Neural cell (in vitro differentiated cells): Measurements from ENCODE around the gene BTAF1. TPM values are rescaled to one million over a fixed set of nuclear protein-coding genes. Genes with fewer than 3 reads are reported as not detected.

Experiments
- H2AFZ ChIP-seq: fragments of 200-600, 300-800 bp; sonication (generic), shearing (Covaris generic); 2 replicates; pipeline ENCODE4 v1.6.0; 2014; ENCODE audit warnings: low read depth, mild to moderate bottlenecking, antibody characterized with exemption, low read length, moderate library complexity
- H3F3A ChIP-seq: fragments of 200-600 bp; shearing (Covaris generic); 2 replicates; pipeline ENCODE4 v1.6.1; 2016; ENCODE audit warnings: mild to moderate bottlenecking, moderate library complexity, mixed read lengths, antibody characterized with exemption, low read length; ENCODE audit not compliant: insufficient read depth, poor library complexity, severe bottlenecking
- H3K27ac ChIP-seq: fragments of 200-600, 300-800 bp; sonication (generic), shearing (Covaris generic); 2 replicates; pipeline ENCODE4 v1.5.1; 2014; ENCODE audit warnings: mild to moderate bottlenecking, low read length, moderate library complexity
- H3K27me3 ChIP-seq: fragments of 300-800, 200-600 bp; sonication (generic), shearing (Covaris generic); 2 replicates; pipeline ENCODE4 v1.6.0; 2014; ENCODE audit warnings: mild to moderate bottlenecking, low read depth, low read length, moderate library complexity; ENCODE audit not compliant: insufficient read depth
- H3K36me3 ChIP-seq: fragments of 300-800, 200-600 bp; sonication (generic), shearing (Covaris generic); 2 replicates; pipeline ENCODE4 v1.5.1; 2014; ENCODE audit warnings: mild to moderate bottlenecking, antibody characterized with exemption, low read length, moderate library complexity; ENCODE audit not compliant: insufficient read depth
- H3K4me2 ChIP-seq: fragments of 300-800, 200-600 bp; sonication (generic), shearing (Covaris generic); 2 replicates; pipeline ENCODE4 v1.6.0; 2014; ENCODE audit warnings: mild to moderate bottlenecking, low read length
- H3K4me3 ChIP-seq: fragments of 300-800, 200-600 bp; sonication (generic), shearing (Covaris generic); 2 replicates; pipeline ENCODE4 v1.5.1; 2014; ENCODE audit warnings: mild to moderate bottlenecking, low read length, moderate library complexity
- H3K79me2 ChIP-seq: fragments of 200-600 bp; shearing (Covaris generic); replicated peaks from 2 replicates; pipeline ENCODE4 v1.6.0; 2014; ENCODE audit warnings: mild to moderate bottlenecking, low read length, moderate library complexity; ENCODE audit not compliant: insufficient read depth
- H3K9ac ChIP-seq: fragments of 300-800, 200-600 bp; sonication (generic), shearing (Covaris generic); 2 replicates; pipeline ENCODE4 v1.6.1; 2016; ENCODE audit warnings: mild to moderate bottlenecking, low read length, mixed read lengths
- H3K9me2 ChIP-seq: fragments of 200-600 bp; shearing (Covaris generic); 2 replicates; pipeline ENCODE4 v1.6.1; 2016; ENCODE audit warnings: mild to moderate bottlenecking, low read length, mixed read lengths; ENCODE audit not compliant: insufficient read depth
- H3K9me3 ChIP-seq: fragments of 200-600, 300-800 bp; sonication (generic), shearing (Covaris generic); 2 replicates; pipeline ENCODE4 v1.6.1; 2016; ENCODE audit warnings: mild to moderate bottlenecking, mixed run types, low read length, moderate library complexity, mixed read lengths
- H4K20me1 ChIP-seq: fragments of 200-600 bp; shearing (Covaris generic); 2 replicates; pipeline ENCODE4 v1.6.1; 2016; ENCODE audit warnings: mild to moderate bottlenecking, mixed run types; ENCODE audit not compliant: insufficient read depth
- CTCF ChIP-seq: fragments of 450-650 bp; IDR thresholded peaks from 2 replicates; pipeline ENCODE4 v1.5.1; 2014; ENCODE audit warnings: antibody characterized with exemption, mild to moderate bottlenecking, moderate library complexity; ENCODE audit not compliant: poor library complexity, severe bottlenecking
- EP300 ChIP-seq: fragments of 450-650 bp; conservative IDR thresholded peaks from 2 replicates; pipeline ENCODE4 v1.6.1; 2014; ENCODE audit warnings: antibody characterized with exemption, mild to moderate bottlenecking, moderate library complexity; ENCODE audit not compliant: poor library complexity, severe bottlenecking
- EZH2 ChIP-seq: fragments of 200-600, 300-800 bp; shearing (Covaris generic), sonication (generic); IDR thresholded peaks from 2 replicates; pipeline ENCODE4 v1.6.1; 2014; ENCODE audit warnings: antibody characterized with exemption, low read length, borderline replicate concordance, mild to moderate bottlenecking; ENCODE audit not compliant: insufficient read depth, poor library complexity, severe bottlenecking
- MXI1 ChIP-seq: fragments of 450-650 bp; conservative IDR thresholded peaks from 2 replicates; pipeline ENCODE4 v1.6.1; 2014; ENCODE audit warnings: antibody characterized with exemption, mild to moderate bottlenecking; ENCODE audit not compliant: poor library complexity, severe bottlenecking
- POLR2AphosphoS5 ChIP-seq: IDR thresholded peaks from 2 replicates; pipeline ENCODE4 v1.6.1; 2012
- RAD21 ChIP-seq: fragments of 450-650 bp; conservative IDR thresholded peaks from 2 replicates; pipeline ENCODE4 v1.6.1; 2014; ENCODE audit warnings: antibody characterized with exemption, mild to moderate bottlenecking, moderate library complexity
- REST ChIP-seq: IDR thresholded peaks from 2 replicates; pipeline ENCODE4 v1.6.1; 2012; ENCODE audit warnings: borderline replicate concordance
- SMC3 ChIP-seq: fragments of 450-650 bp; conservative IDR thresholded peaks from 2 replicates; pipeline ENCODE4 v1.6.1; 2014; ENCODE audit warnings: antibody characterized with exemption, mild to moderate bottlenecking, moderate library complexity; ENCODE audit not compliant: poor library complexity
- TAF1 ChIP-seq: IDR thresholded peaks from 2 replicates; pipeline ENCODE4 v1.6.1; 2012; ENCODE audit warnings: low read depth
- polyA plus RNA-seq: library from polyadenylated mRNA; depleted of rRNA; stranded (reverse); fragments of >200 nt; gene quantifications from 2 replicates; pipeline ENCODE4 v1.2.3, GENCODE V29; 2014

BTAF1 gene
- polyA plus RNA-seq, 1 donor from 2014 or later: 69.4 TPM

GRCh38 chr10:91887272-91888076, 36.1 kb upstream of the BTAF1 start:
- H3K27ac ChIP-seq: peak overlapping the region; percentile 59
- H2AFZ ChIP-seq: peak overlapping the region; percentile 73
- peak; percentile 27 for TF ChIP-seq RAD21
- TF ChIP-seq EZH2: no peak
- peak; percentile 66 for TF ChIP-seq MXI1
- TF ChIP-seq CTCF: no peak
- peak; percentile 68 for TF ChIP-seq EP300
- TF ChIP-seq POLR2AphosphoS5: peak; percentile 60
- no peak for TF ChIP-seq SMC3
- TF ChIP-seq TAF1: peak; percentile 65
- peak; percentile 36 for TF ChIP-seq REST
- H3K4me3 ChIP-seq: peak overlapping the region; percentile 80
- peaks cover 13% of the 10 kb centered on the region for H3F3A ChIP-seq
- H3K9me2 ChIP-seq: no peaks in the 10 kb centered on the region
- H3K9ac ChIP-seq: peak overlapping the region; percentile 68
- H3K79me2 ChIP-seq: no peaks in the 10 kb centered on the region
- H3K27me3 ChIP-seq: no peaks in the 10 kb centered on the region
- H3K36me3 ChIP-seq: no peaks in the 10 kb centered on the region
- no peaks in the 10 kb centered on the region for H4K20me1 ChIP-seq
- peak overlapping the region; percentile 98 for H3K4me2 ChIP-seq
- H3K9me3 ChIP-seq: no peaks in the 10 kb centered on the region

- Histone ChIP-seq H3K9me3 (no peaks in the 10 kb centered on the region), H3K9ac (no peak overlapping the region), H4K20me1 (no peaks in the 10 kb centered on the region), H3K79me2 (no peaks in the 10 kb centered on the region), H3K4me2 (no peak overlapping the region), H3F3A (peaks cover 5% of the 10 kb centered on the region), H3K27ac (no peak overlapping the region), H3K4me3 (no peak overlapping the region), H3K36me3 (no peaks in the 10 kb centered on the region), H2AFZ (no peak overlapping the region), H3K9me2 (no peaks in the 10 kb centered on the region), H3K27me3 (no peaks in the 10 kb centered on the region)
- TF ChIP-seq TAF1: no peak
- no peak for TF ChIP-seq SMC3
- no peak for TF ChIP-seq MXI1
- no peak for TF ChIP-seq POLR2AphosphoS5
- TF ChIP-seq RAD21: no peak
- TF ChIP-seq REST: no peak
- TF ChIP-seq EZH2: no peak
- TF ChIP-seq EP300: no peak
- no peak for TF ChIP-seq CTCF
These were observed 32.2 kb upstream of the BTAF1 start for GRCh38 chr10:91891125-91892001.
